Endothelial cell of umbilical vein (primary cell): ENCODE measurements around the gene UBL7.

Experiments
- CTCF ChIP-seq, 2 donors: IDR thresholded peaks; 1 replicate in 1 of 2; 2 replicates in 1 of 2; pipeline ENCODE4 v1.5.1; 2011; ENCODE audit warnings: low read length in 2 of 2, mild to moderate bottlenecking in 2 of 2, moderate library complexity in 2 of 2, control low read depth in 1 of 2, inconsistent platforms in 1 of 2, low read depth in 1 of 2; ENCODE audit not compliant: insufficient read depth in 1 of 2; ENCODE audit errors: extremely low read depth in 1 of 2
- EZH2 ChIP-seq: IDR thresholded peaks from 2 replicates; pipeline ENCODE4 v1.6.1; 2012; ENCODE audit warnings: borderline replicate concordance, low read depth, mild to moderate bottlenecking, moderate library complexity, low read length, inconsistent platforms; ENCODE audit not compliant: severe bottlenecking
- FOS ChIP-seq: IDR thresholded peaks from 2 replicates; pipeline ENCODE4 v1.6.1; 2011; ENCODE audit warnings: mild to moderate bottlenecking, low read length, moderate library complexity, borderline replicate concordance; ENCODE audit not compliant: insufficient read depth
- GATA2 ChIP-seq: IDR thresholded peaks from 2 replicates; pipeline ENCODE4 v1.7.0; 2011; ENCODE audit warnings: low read depth, mild to moderate bottlenecking, moderate library complexity, mixed read lengths, low read length; ENCODE audit not compliant: insufficient read length, insufficient read depth
- JUN ChIP-seq: IDR thresholded peaks from 2 replicates; pipeline ENCODE4 v1.6.1; 2011; ENCODE audit warnings: borderline replicate concordance, low read depth; ENCODE audit not compliant: insufficient read length, insufficient read depth
- MYC ChIP-seq: IDR thresholded peaks from one replicate; pipeline ENCODE4 v1.6.1; 2011; ENCODE audit warnings: mild to moderate bottlenecking, low read depth, low read length
- POLR2A ChIP-seq: IDR thresholded peaks from 2 replicates; pipeline ENCODE4 v1.6.1; 2012; ENCODE audit warnings: low read depth, mild to moderate bottlenecking, control low read depth, low read length
- POLR2AphosphoS5 ChIP-seq: IDR thresholded peaks from 2 replicates; pipeline ENCODE4 v1.6.1; 2012; ENCODE audit warnings: low read depth, mild to moderate bottlenecking, control low read depth, low read length, moderate library complexity; ENCODE audit not compliant: insufficient read depth
- TF ChIP-seq, protein P1 (sequence below): IDR thresholded peaks from 2 replicates; pipeline ENCODE4 v1.6.1; 2011; ENCODE audit not compliant: insufficient read depth, insufficient read length

- TF ChIP-seq CTCF (IDR thresholded peaks at IDR 0.05; ENCODE audit: extremely low read depth in 1 of 2, insufficient read depth in 1 of 2, low read depth in 1 of 2, low read length in 2 of 2) (no peak), POLR2A (no peak), GATA2 (no peak), MYC (no peak), EZH2 (no peak), POLR2AphosphoS5 (no peak), FOS (no peak), JUN (no peak)
- TF ChIP-seq, protein P1, sequence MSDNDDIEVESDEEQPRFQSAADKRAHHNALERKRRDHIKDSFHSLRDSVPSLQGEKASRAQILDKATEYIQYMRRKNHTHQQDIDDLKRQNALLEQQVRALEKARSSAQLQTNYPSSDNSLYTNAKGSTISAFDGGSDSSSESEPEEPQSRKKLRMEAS = no peak
Measured at GRCh38 chr15:74454764-74455500, 6.0 kb downstream of the UBL7 start.
